HG02798 (cell line): ENCODE measurements around the gene MED14.
"Not testable (repeated sequence)": the region's sequence is repeated elsewhere in the genome, so short reads cannot be mapped to it uniquely, and the experiment has no call there.

Experiments
- ATAC-seq: cut with Tn5 transposase; IDR thresholded peaks from one replicate; pipeline ENCODE4 v1.9.1; 2021; ENCODE audit warnings: mild to moderate bottlenecking; ENCODE audit not compliant: unreplicated experiment, poor library complexity

MED14 gene

GRCh38 chrX:40732499-40732898 is 2.8 kb downstream of the MED14 start:
- not testable (repeated sequence) for ATAC-seq

- no peak for ATAC-seq
Measured at GRCh38 chrX:40729598-40730584, 5.5 kb downstream of the MED14 start.

- no peak for ATAC-seq
Measured at GRCh38 chrX:40727581-40728252, 7.6 kb downstream of the MED14 start.

GRCh38 chrX:40727093-40727492 is 8.2 kb downstream of the MED14 start:
- ATAC-seq: no peak

- no peak for ATAC-seq
Measured at GRCh38 chrX:40722930-40723329, 12.4 kb downstream of the MED14 start.

- no peak for ATAC-seq
Measured at GRCh38 chrX:40721489-40722106, 13.7 kb downstream of the MED14 start.

- no peak for ATAC-seq
Measured at GRCh38 chrX:40720792-40721191, 14.6 kb downstream of the MED14 start.

- ATAC-seq: no peak
Measured at GRCh38 chrX:40720339-40720738, 15.0 kb downstream of the MED14 start.

- no peak for ATAC-seq
Measured at GRCh38 chrX:40719731-40720130, 15.6 kb downstream of the MED14 start.

- ATAC-seq: no peak
Measured at GRCh38 chrX:40719218-40719617, 16.1 kb downstream of the MED14 start.

- ATAC-seq: no peak
Measured at GRCh38 chrX:40709395-40709794, 25.9 kb downstream of the MED14 start.

- ATAC-seq: no peak
Measured at GRCh38 chrX:40705658-40706312, 29.6 kb downstream of the MED14 start.

GRCh38 chrX:40700640-40701342 is 34.6 kb downstream of the MED14 start:
- ATAC-seq: no peak

- no peak for ATAC-seq
Measured at GRCh38 chrX:40698851-40699250, 36.5 kb downstream of the MED14 start.

GRCh38 chrX:40694802-40695201 is 40.5 kb downstream of the MED14 start:
- no peak for ATAC-seq

GRCh38 chrX:40688929-40689328 is 46.4 kb downstream of the MED14 start:
- ATAC-seq: no peak

GRCh38 chrX:40687169-40687568 is 48.2 kb downstream of the MED14 start:
- ATAC-seq: no peak

- no peak for ATAC-seq
Measured at GRCh38 chrX:40685362-40685918, 49.9 kb downstream of the MED14 start.

GRCh38 chrX:40684092-40684491 is 51.2 kb downstream of the MED14 start:
- no peak for ATAC-seq

GRCh38 chrX:40683245-40683644 is 52.1 kb downstream of the MED14 start:
- no peak for ATAC-seq
